ENCODE measurements around the gene ACVRL1. TPM values are rescaled to one million over a fixed set of nuclear protein-coding genes. Genes with fewer than 3 reads are reported as not detected.

ACVRL1 gene
- total RNA-seq, 3 donors from 2014 or later: 0.08 to 0.29 TPM; not detected in 1

GRCh38 chr12:51923506-51924365 lies 16.4 kb downstream of the ACVRL1 start:
- DNase-seq (peak; percentile 54), ATAC-seq (peak; percentile 87 to 90)
- Mint-ChIP-seq H3K4me1 (ENCODE audit: low read depth) (peaks cover 5% of the 10 kb centered on the region), H3K4me3 (no peak overlapping the region), H3K27me3 (ENCODE audit: low read depth) (no peaks in the 10 kb centered on the region), H3K36me3 (ENCODE audit: insufficient read depth) (no peaks in the 10 kb centered on the region), H3K9me3 (no peaks in the 10 kb centered on the region)

GRCh38 chr12:51924551-51925319 lies 17.4 kb downstream of the ACVRL1 start:
- Mint-ChIP-seq H3K4me1 (ENCODE audit: low read depth) (peaks cover 5% of the 10 kb centered on the region), H3K27me3 (ENCODE audit: low read depth) (no peaks in the 10 kb centered on the region), H3K9me3 (no peaks in the 10 kb centered on the region), H3K4me3 (no peak overlapping the region), H3K36me3 (ENCODE audit: insufficient read depth) (no peaks in the 10 kb centered on the region)
- ATAC-seq (no peak), DNase-seq (no peak)

- Mint-ChIP-seq H3K4me3 (no peak overlapping the region), H3K9me3 (no peaks in the 10 kb centered on the region), H3K4me1 (ENCODE audit: low read depth) (peaks cover 5% of the 10 kb centered on the region), H3K36me3 (ENCODE audit: insufficient read depth) (no peaks in the 10 kb centered on the region), H3K27me3 (ENCODE audit: low read depth) (no peaks in the 10 kb centered on the region)
- ATAC-seq (no peak), DNase-seq (no peak)
These were observed 18.2 kb downstream of the ACVRL1 start for GRCh38 chr12:51925346-51926063.

GRCh38 chr12:51926064-51926632 lies 18.8 kb downstream of the ACVRL1 start:
- Mint-ChIP-seq H3K27me3 (ENCODE audit: low read depth) (no peaks in the 10 kb centered on the region), H3K36me3 (ENCODE audit: insufficient read depth) (no peaks in the 10 kb centered on the region), H3K4me3 (no peak overlapping the region), H3K9me3 (no peaks in the 10 kb centered on the region), H3K4me1 (ENCODE audit: low read depth) (peaks cover 5% of the 10 kb centered on the region)
- no peak for ATAC-seq
- no peak for DNase-seq

GRCh38 chr12:51926718-51927117 lies 19.4 kb downstream of the ACVRL1 start:
- no peaks in the 10 kb centered on the region for H3K36me3 Mint-ChIP-seq (ENCODE audit: insufficient read depth)
- peaks cover 5% of the 10 kb centered on the region for H3K4me1 Mint-ChIP-seq (ENCODE audit: low read depth)
- DNase-seq: peak; percentile 45
- H3K9me3 Mint-ChIP-seq: no peaks in the 10 kb centered on the region
- no peaks in the 10 kb centered on the region for H3K27me3 Mint-ChIP-seq (ENCODE audit: low read depth)
- no peak overlapping the region for H3K4me3 Mint-ChIP-seq
- ATAC-seq: peak in 1 of 2 donors; percentile 41

GRCh38 chr12:51932218-51933076 lies 25.1 kb downstream of the ACVRL1 start:
- ATAC-seq (no peak), DNase-seq (no peak)
- no peaks in the 10 kb centered on the region for H3K4me1 Mint-ChIP-seq (ENCODE audit: low read depth)
- no peaks in the 10 kb centered on the region for H3K36me3 Mint-ChIP-seq (ENCODE audit: insufficient read depth)
- H3K9me3 Mint-ChIP-seq: no peaks in the 10 kb centered on the region
- no peak overlapping the region for H3K4me3 Mint-ChIP-seq
- H3K27me3 Mint-ChIP-seq (ENCODE audit: low read depth): no peaks in the 10 kb centered on the region

- Mint-ChIP-seq H3K27me3 (ENCODE audit: low read depth) (no peaks in the 10 kb centered on the region), H3K36me3 (ENCODE audit: insufficient read depth) (no peaks in the 10 kb centered on the region), H3K4me1 (ENCODE audit: low read depth) (no peaks in the 10 kb centered on the region), H3K4me3 (no peak overlapping the region), H3K9me3 (no peaks in the 10 kb centered on the region)
- ATAC-seq: no peak
- no peak for DNase-seq
These were observed 26.8 kb downstream of the ACVRL1 start for GRCh38 chr12:51934080-51934479.

GRCh38 chr12:51937926-51938325 lies 30.6 kb downstream of the ACVRL1 start:
- DNase-seq (no peak), ATAC-seq (no peak)
- no peaks in the 10 kb centered on the region for H3K36me3 Mint-ChIP-seq (ENCODE audit: insufficient read depth)
- H3K4me3 Mint-ChIP-seq: no peak overlapping the region
- peaks cover 3% of the 10 kb centered on the region for H3K4me1 Mint-ChIP-seq (ENCODE audit: low read depth)
- H3K9me3 Mint-ChIP-seq: no peaks in the 10 kb centered on the region
- peaks cover 3% of the 10 kb centered on the region for H3K27me3 Mint-ChIP-seq (ENCODE audit: low read depth)

GRCh38 chr12:51938726-51939125 lies 31.4 kb downstream of the ACVRL1 start:
- Mint-ChIP-seq H3K9me3 (no peaks in the 10 kb centered on the region), H3K4me3 (no peak overlapping the region)
- ATAC-seq: no peak

GRCh38 chr12:51941011-51941581 lies 33.8 kb downstream of the ACVRL1 start:
- Mint-ChIP-seq H3K9me3 (peaks cover 8% of the 10 kb centered on the region), H3K4me1 (ENCODE audit: low read depth) (peaks cover 3% of the 10 kb centered on the region), H3K36me3 (ENCODE audit: insufficient read depth) (no peaks in the 10 kb centered on the region), H3K27me3 (ENCODE audit: low read depth) (peaks cover 3% of the 10 kb centered on the region), H3K4me3 (no peak overlapping the region)
- ATAC-seq (no peak), DNase-seq (no peak)

More at GRCh38 chr12:51938726-51939125, 31.4 kb downstream of the ACVRL1 start:
- no peak for DNase-seq
- Mint-ChIP-seq H3K27me3 (ENCODE audit: low read depth) (peaks cover 3% of the 10 kb centered on the region), H3K36me3 (ENCODE audit: insufficient read depth) (no peaks in the 10 kb centered on the region), H3K4me1 (ENCODE audit: low read depth) (peaks cover 3% of the 10 kb centered on the region)

GRCh38 chr12:51941604-51942003 lies 34.3 kb downstream of the ACVRL1 start:
- Mint-ChIP-seq H3K27me3 (ENCODE audit: low read depth) (peaks cover 3% of the 10 kb centered on the region), H3K4me3 (no peak overlapping the region), H3K36me3 (ENCODE audit: insufficient read depth) (no peaks in the 10 kb centered on the region), H3K9me3 (peaks cover 8% of the 10 kb centered on the region), H3K4me1 (ENCODE audit: low read depth) (peaks cover 3% of the 10 kb centered on the region)
- DNase-seq (no peak), ATAC-seq (no peak)

GRCh38 chr12:51942056-51942455 lies 34.8 kb downstream of the ACVRL1 start:
- H3K4me1 Mint-ChIP-seq (ENCODE audit: low read depth): peaks cover 3% of the 10 kb centered on the region
- H3K27me3 Mint-ChIP-seq (ENCODE audit: low read depth): peaks cover 3% of the 10 kb centered on the region
- ATAC-seq (no peak), DNase-seq (no peak)
- no peaks in the 10 kb centered on the region for H3K36me3 Mint-ChIP-seq (ENCODE audit: insufficient read depth)
- H3K9me3 Mint-ChIP-seq: peaks cover 8% of the 10 kb centered on the region
- H3K4me3 Mint-ChIP-seq: no peak overlapping the region

- H3K9me3 Mint-ChIP-seq: peaks cover 8% of the 10 kb centered on the region
- no peaks in the 10 kb centered on the region for H3K36me3 Mint-ChIP-seq (ENCODE audit: insufficient read depth)
- no peak for DNase-seq
- peaks cover 3% of the 10 kb centered on the region for H3K27me3 Mint-ChIP-seq (ENCODE audit: low read depth)
- peaks cover 3% of the 10 kb centered on the region for H3K4me1 Mint-ChIP-seq (ENCODE audit: low read depth)
- ATAC-seq: no peak
- no peak overlapping the region for H3K4me3 Mint-ChIP-seq
These were observed 35.2 kb downstream of the ACVRL1 start for GRCh38 chr12:51942501-51943000.
